Fibroblast of lung (primary cell): ENCODE results near the gene RAP1A. TPM values are rescaled to one million over a fixed set of nuclear protein-coding genes. Genes with fewer than 3 reads are reported as not detected.

Experiments
- DNase-seq, 2 donors: peaks; one replicate each; pipeline versions ENCODE4 v3.0.0 to v3.0.0-alpha.2; 2010; ENCODE audit warnings: low read depth in 2 of 2
- H2AFZ ChIP-seq: 2 replicates; pipeline ENCODE4 v1.5.1; 2012; ENCODE audit warnings: low read length, control low read depth, inconsistent platforms
- H3K27ac ChIP-seq: 2 replicates; pipeline ENCODE4 v1.5.1; 2011; ENCODE audit warnings: low read length, control low read depth; ENCODE audit not compliant: insufficient read depth
- H3K27me3 ChIP-seq: 2 replicates; pipeline ENCODE4 v1.5.1; 2011; ENCODE audit warnings: mild to moderate bottlenecking, low read length; ENCODE audit not compliant: control insufficient read depth, insufficient read depth
- H3K36me3 ChIP-seq: 2 replicates; pipeline ENCODE4 v1.5.1; 2011; ENCODE audit warnings: low read length; ENCODE audit not compliant: control insufficient read depth, insufficient read depth
- H3K4me1 ChIP-seq: 2 replicates; pipeline ENCODE4 v1.5.1; 2011; ENCODE audit warnings: low read length; ENCODE audit not compliant: control insufficient read depth, insufficient read depth; ENCODE audit errors: extremely low read depth
- H3K4me2 ChIP-seq: 2 replicates; pipeline ENCODE4 v1.5.1; 2011; ENCODE audit warnings: low read length, control low read depth; ENCODE audit not compliant: insufficient read depth; ENCODE audit errors: extremely low read depth
- H3K4me3 ChIP-seq, 4 experiments: fragments of 200-600 bp in 1 of 4; sonication (generic) in 1 of 4; replicated peaks in 1 of 4; 2 replicates each; pipeline ENCODE4 v1.5.1; 2011 to 2016; ENCODE audit warnings: low read length in 4 of 4, low read depth in 3 of 4, mild to moderate bottlenecking in 3 of 4, control low read depth in 2 of 4, inconsistent platforms in 1 of 4, mixed read lengths in 1 of 4; ENCODE audit not compliant: insufficient read depth in 1 of 4; ENCODE audit errors: control extremely low read depth in 1 of 4
- H3K79me2 ChIP-seq: 2 replicates; pipeline ENCODE4 v1.5.1; 2012; ENCODE audit warnings: mild to moderate bottlenecking, low read length, inconsistent platforms; ENCODE audit not compliant: control insufficient read depth, insufficient read depth
- H3K9ac ChIP-seq: 2 replicates; pipeline ENCODE4 v1.5.1; 2011; ENCODE audit warnings: mild to moderate bottlenecking, low read length, control low read depth; ENCODE audit not compliant: insufficient read depth
- H3K9me3 ChIP-seq: 2 replicates; pipeline ENCODE4 v1.5.1; 2012; ENCODE audit warnings: low read depth, low read length; ENCODE audit not compliant: control insufficient read depth, insufficient read depth
- H4K20me1 ChIP-seq: 2 replicates; pipeline ENCODE4 v1.5.1; 2011; ENCODE audit warnings: low read length; ENCODE audit not compliant: control insufficient read depth, insufficient read depth; ENCODE audit errors: extremely low read depth
- CTCF ChIP-seq, 2 donors: IDR thresholded peaks in 1 of 2; conservative IDR thresholded peaks in 1 of 2; 1 replicate in 1 of 2; 2 replicates in 1 of 2; pipeline ENCODE4 v1.5.1; 2011 to 2012; ENCODE audit warnings: low read length in 2 of 2, control low read depth in 1 of 2, inconsistent platforms in 1 of 2, low read depth in 1 of 2, mild to moderate bottlenecking in 1 of 2
- EZH2 ChIP-seq: IDR thresholded peaks from 2 replicates; pipeline ENCODE4 v1.5.1; 2012; ENCODE audit warnings: low read length, control low read depth, mild to moderate bottlenecking; ENCODE audit errors: missing control alignments
- polyA plus RNA-seq, 2 donors: library from polyadenylated mRNA; depleted of rRNA in 1 of 2; stranded (reverse) in 1 of 2; unstranded in 1 of 2; fragments of >200 nt; gene quantifications; 2 replicates each; pipeline ENCODE4 v1.2.1, GENCODE V29; 2011 to 2012; ENCODE audit warnings: missing spikeins in 1 of 2
- total RNA-seq: library from RNA; depleted of rRNA; stranded (reverse); fragments of >200 nt; gene quantifications from 2 replicates; pipeline ENCODE4 v1.2.1, GENCODE V29; 2014

RAP1A gene
- total and polyA plus RNA-seq, 2 donors (not counting 1 experiment from before 2014, with no cell fraction given): 13.5 to 99.5 TPM

- Histone ChIP-seq H3K79me2 (no peaks in the 10 kb centered on the region), H4K20me1 (no peaks in the 10 kb centered on the region), H2AFZ (no peak overlapping the region), H3K9ac (no peak overlapping the region), H3K4me3 (no peak overlapping the region), H3K4me2 (no peak overlapping the region), H3K27me3 (no peaks in the 10 kb centered on the region), H3K27ac (no peak overlapping the region), H3K36me3 (no peaks in the 10 kb centered on the region), H3K9me3 (no peaks in the 10 kb centered on the region), H3K4me1 (peaks cover 4% of the 10 kb centered on the region)
- TF ChIP-seq EZH2 (no peak), CTCF (conservative IDR thresholded peaks at IDR 0.05 in 1 of 2, IDR thresholded peaks at IDR 0.05 in 1 of 2; ENCODE audit: low read depth in 1 of 2, low read length in 2 of 2) (no peak)
- peak in 1 of 2 donors; percentile 42 for DNase-seq
These were observed 31.9 kb upstream of the RAP1A start for GRCh38 chr1:111587509-111588174.

GRCh38 chr1:111591937-111592336, 27.7 kb upstream of the RAP1A start:
- no peak overlapping the region for H3K27ac ChIP-seq
- no peak overlapping the region for H3K9ac ChIP-seq
- peak overlapping the region; percentile 19 for H2AFZ ChIP-seq
- no peaks in the 10 kb centered on the region for H4K20me1 ChIP-seq
- no peak overlapping the region for H3K4me3 ChIP-seq
- peaks cover 11% of the 10 kb centered on the region for H3K4me1 ChIP-seq
- H3K4me2 ChIP-seq: peak overlapping the region; percentile 51
- H3K36me3 ChIP-seq: no peaks in the 10 kb centered on the region
- no peak for TF ChIP-seq EZH2
- TF ChIP-seq CTCF (conservative IDR thresholded peaks at IDR 0.05 in 1 of 2, IDR thresholded peaks at IDR 0.05 in 1 of 2; ENCODE audit: low read depth in 1 of 2, low read length in 2 of 2): no peak
- DNase-seq: no peak
- no peaks in the 10 kb centered on the region for H3K27me3 ChIP-seq
- no peaks in the 10 kb centered on the region for H3K9me3 ChIP-seq
- H3K79me2 ChIP-seq: no peaks in the 10 kb centered on the region

GRCh38 chr1:111592389-111593361, 26.9 kb upstream of the RAP1A start:
- Histone ChIP-seq H2AFZ (peak overlapping the region; percentile 19), H3K9ac (no peak overlapping the region)
- peak; percentile 77 to 95 for DNase-seq

More at GRCh38 chr1:111592389-111593361, 26.9 kb upstream of the RAP1A start:
- Histone ChIP-seq H3K27ac (peak overlapping the region; percentile 36), H4K20me1 (no peaks in the 10 kb centered on the region), H3K27me3 (no peaks in the 10 kb centered on the region), H3K36me3 (no peaks in the 10 kb centered on the region), H3K4me2 (peak overlapping the region; percentile 62), H3K9me3 (no peaks in the 10 kb centered on the region), H3K4me1 (peaks cover 11% of the 10 kb centered on the region), H3K4me3 (peak overlapping the region in 1 of 4 experiments; percentile 10), H3K79me2 (no peaks in the 10 kb centered on the region)
- TF ChIP-seq CTCF (conservative IDR thresholded peaks at IDR 0.05 in 1 of 2, IDR thresholded peaks at IDR 0.05 in 1 of 2; ENCODE audit: low read depth in 1 of 2, low read length in 2 of 2): no peak
